H9 (cell line): Measurements from ENCODE around the gene DMD. TPM values are rescaled to one million over a fixed set of nuclear protein-coding genes. Genes with fewer than 3 reads are reported as not detected.

Source experiments
- DNase-seq: peaks from one replicate; pipeline ENCODE4 v3.0.0-alpha.2; 2017
- H2AFZ ChIP-seq: one replicate; pipeline ENCODE4 v1.6.1; 2013; ENCODE audit warnings: mild to moderate bottlenecking, low read length, control low read depth, moderate library complexity
- H2AK5ac ChIP-seq: 2 replicates; pipeline ENCODE4 v1.6.1; 2013; ENCODE audit warnings: low read length, control low read depth, mixed read lengths; ENCODE audit not compliant: insufficient read length
- H2BK120ac ChIP-seq: one replicate; pipeline ENCODE4 v1.6.1; 2013; ENCODE audit warnings: low read depth, mild to moderate bottlenecking, low read length, control low read depth, inconsistent platforms; ENCODE audit not compliant: poor library complexity, severe bottlenecking
- H2BK12ac ChIP-seq: 2 replicates; pipeline ENCODE4 v1.6.1; 2013; ENCODE audit warnings: low read length, control low read depth, mixed read lengths, low read depth; ENCODE audit not compliant: insufficient read length
- H2BK15ac ChIP-seq: 2 replicates; pipeline ENCODE4 v1.6.1; 2013; ENCODE audit warnings: low read depth, low read length, control low read depth
- H2BK20ac ChIP-seq: one replicate; pipeline ENCODE4 v1.6.1; 2013; ENCODE audit warnings: low read depth, mild to moderate bottlenecking, low read length, control low read depth, inconsistent platforms; ENCODE audit not compliant: poor library complexity, severe bottlenecking
- H2BK5ac ChIP-seq: 2 replicates; pipeline ENCODE4 v1.6.1; 2013; ENCODE audit warnings: low read length, control low read depth, mixed read lengths; ENCODE audit not compliant: insufficient read length
- H3K14ac ChIP-seq: 2 replicates; pipeline ENCODE4 v1.6.1; 2013; ENCODE audit warnings: low read length, control low read depth; ENCODE audit not compliant: insufficient read depth
- H3K18ac ChIP-seq: 2 replicates; pipeline ENCODE4 v1.6.1; 2013; ENCODE audit warnings: low read depth, mild to moderate bottlenecking, mixed read lengths, low read length, control low read depth; ENCODE audit not compliant: insufficient read length
- H3K23ac ChIP-seq: 2 replicates; pipeline ENCODE4 v1.6.1; 2013; ENCODE audit warnings: low read length, control low read depth, mixed read lengths, low read depth; ENCODE audit not compliant: insufficient read length
- H3K23me2 ChIP-seq: 2 replicates; pipeline ENCODE4 v1.6.1; 2013; ENCODE audit warnings: low read depth, mild to moderate bottlenecking, mixed read lengths, low read length, control low read depth; ENCODE audit not compliant: insufficient read length, poor library complexity, severe bottlenecking
- H3K27ac ChIP-seq: 2 replicates; pipeline ENCODE4 v1.5.1; 2013; ENCODE audit warnings: low read length, control low read depth, mixed read lengths, low read depth; ENCODE audit not compliant: insufficient read length
- H3K27me3 ChIP-seq: 2 replicates; pipeline ENCODE4 v1.6.1; 2013; ENCODE audit warnings: low read length, control low read depth, inconsistent platforms; ENCODE audit not compliant: insufficient read depth
- H3K4ac ChIP-seq: 2 replicates; pipeline ENCODE4 v1.6.1; 2013; ENCODE audit warnings: low read depth, mild to moderate bottlenecking, control low read depth, inconsistent platforms, low read length, moderate library complexity
- H3K4me1 ChIP-seq: 2 replicates; pipeline ENCODE4 v1.6.1; 2013; ENCODE audit warnings: low read length, control low read depth, inconsistent platforms; ENCODE audit not compliant: insufficient read depth
- H3K4me2 ChIP-seq: 2 replicates; pipeline ENCODE4 v1.6.1; 2013; ENCODE audit warnings: low read length, control low read depth, mixed read lengths; ENCODE audit not compliant: insufficient read length, insufficient read depth
- H3K56ac ChIP-seq: 2 replicates; pipeline ENCODE4 v1.6.1; 2013; ENCODE audit warnings: low read depth, mild to moderate bottlenecking, mixed read lengths, low read length, control low read depth; ENCODE audit not compliant: insufficient read length
- H3K79me1 ChIP-seq: 2 replicates; pipeline ENCODE4 v1.6.1; 2013; ENCODE audit warnings: low read depth, mild to moderate bottlenecking, moderate library complexity, low read length, control low read depth, inconsistent platforms; ENCODE audit not compliant: insufficient read depth, poor library complexity, severe bottlenecking
- H3K79me2 ChIP-seq: 2 replicates; pipeline ENCODE4 v1.6.1; 2013; ENCODE audit warnings: low read length, control low read depth, inconsistent platforms; ENCODE audit not compliant: insufficient read depth
- H3K9ac ChIP-seq: 2 replicates; pipeline ENCODE4 v1.6.1; 2013; ENCODE audit warnings: low read length, control low read depth, mixed read lengths; ENCODE audit not compliant: insufficient read length; ENCODE audit errors: extremely low read depth
- H3K9me3 ChIP-seq: one replicate; pipeline ENCODE4 v1.6.1; 2013; ENCODE audit warnings: low read depth, low read length, inconsistent platforms; ENCODE audit not compliant: control insufficient read depth
- H3T11ph ChIP-seq: one replicate; pipeline ENCODE4 v1.6.1; 2013; ENCODE audit warnings: mild to moderate bottlenecking, low read length, control low read depth, inconsistent platforms
- H4K20me1 ChIP-seq: one replicate; pipeline ENCODE4 v1.6.1; 2013; ENCODE audit not compliant: control insufficient read depth, insufficient read length, insufficient read depth
- H4K5ac ChIP-seq: 2 replicates; pipeline ENCODE4 v1.6.1; 2013; ENCODE audit warnings: low read depth, mild to moderate bottlenecking, mixed read lengths, low read length, control low read depth; ENCODE audit not compliant: insufficient read length
- H4K8ac ChIP-seq: replicated peaks from 2 replicates; pipeline ENCODE4 v1.6.1; 2013; ENCODE audit warnings: low read length, control low read depth, mixed read lengths, low read depth; ENCODE audit not compliant: insufficient read length
- H4K91ac ChIP-seq: 2 replicates; pipeline ENCODE4 v1.6.1; 2013; ENCODE audit warnings: low read depth, mild to moderate bottlenecking, moderate library complexity, mixed read lengths, low read length, control low read depth; ENCODE audit not compliant: insufficient read length
- H3K27ac Mint-ChIP-seq, 3 experiments: 2 replicates in 2 of 3; 3 replicates in 1 of 3; pipeline ENCODE4 v1.8.0; 2020 to 2021; ENCODE audit warnings: mixed read lengths in 3 of 3, mild to moderate bottlenecking in 1 of 3, moderate library complexity in 1 of 3
- H3K27me3 Mint-ChIP-seq: 2 replicates; pipeline ENCODE4 v1.8.0; 2021; ENCODE audit warnings: low read depth, mild to moderate bottlenecking, moderate library complexity, mixed read lengths
- H3K36me3 Mint-ChIP-seq, 3 experiments: 2 replicates in 2 of 3; 3 replicates in 1 of 3; pipeline ENCODE4 v1.8.0; 2020 to 2021; ENCODE audit warnings: low read depth in 3 of 3, mixed read lengths in 3 of 3; ENCODE audit not compliant: insufficient read depth in 1 of 3
- H3K4me1 Mint-ChIP-seq, 2 experiments: 2 replicates each; pipeline ENCODE4 v1.8.0; 2020; ENCODE audit warnings: mixed read lengths in 2 of 2
- H3K4me3 Mint-ChIP-seq, 2 experiments: 2 replicates in 1 of 2; 3 replicates in 1 of 2; pipeline ENCODE4 v1.8.0; 2020 to 2021; ENCODE audit warnings: mild to moderate bottlenecking in 2 of 2, mixed read lengths in 2 of 2, moderate library complexity in 1 of 2
- H3K9me3 Mint-ChIP-seq, 2 experiments: 2 replicates in 1 of 2; 3 replicates in 1 of 2; pipeline ENCODE4 v1.8.0; 2020; ENCODE audit warnings: mild to moderate bottlenecking in 2 of 2, mixed read lengths in 2 of 2, moderate library complexity in 1 of 2
- CTCF ChIP-seq: fragments of 200-600 bp; sonication (generic); conservative IDR thresholded peaks from 3 replicates; pipeline ENCODE4 v1.8.0; 2021; ENCODE audit warnings: antibody characterized with exemption, mild to moderate bottlenecking
- WGBS: extraction: QIAGEN DNeasy Blood & Tissue Kit; methylation state at CpG from one replicate; pipeline ENCODE4 v1.1.7; 2013; ENCODE audit warnings: missing lambda C conversion rate, low lambda C conversion rate, mixed read lengths; ENCODE audit not compliant: insufficient read length; ENCODE audit errors: extremely low coverage; 5-methylcytosine and 5-hydroxymethylcytosine counted together
- total RNA-seq: library from RNA; stranded (reverse); gene quantifications from 2 replicates; pipeline ENCODE4 v1.2.1, GENCODE V29; 2021

Gene DMD
- total RNA-seq, 1 experiment from 2014 or later, result 3.8 TPM

GRCh38 chrX:32026772-32027171, 1184.6 kb downstream of the DMD start:
- no peak for DNase-seq
- Histone ChIP-seq H3K79me1 (no peaks in the 10 kb centered on the region), H2BK12ac (no peak overlapping the region), H3K79me2 (no peaks in the 10 kb centered on the region), H3K27me3 (no peaks in the 10 kb centered on the region), H2AFZ (no peak overlapping the region), H3K4me1 (no peaks in the 10 kb centered on the region), H3K9me3 (no peaks in the 10 kb centered on the region), H3K23me2 (no peaks in the 10 kb centered on the region), H2AK5ac (no peak overlapping the region), H3K23ac (no peak overlapping the region), H3K27ac (no peak overlapping the region), H4K91ac (no peak overlapping the region), H4K8ac (no peak overlapping the region), H4K20me1 (no peaks in the 10 kb centered on the region), H3K9ac (no peak overlapping the region), H4K5ac (no peak overlapping the region), H2BK120ac (no peak overlapping the region), H3K18ac (no peak overlapping the region), H3T11ph (no peak overlapping the region), H2BK20ac (no peak overlapping the region), H3K56ac (no peak overlapping the region), H3K14ac (no peak overlapping the region), H2BK15ac (no peak overlapping the region), H3K4ac (no peak overlapping the region), H2BK5ac (no peak overlapping the region), H3K4me2 (no peak overlapping the region)
- no CpG with 5 or more reads among the region's 3 CpGs for WGBS
- no peak overlapping the region for H3K4me3 Mint-ChIP-seq
- no peak for TF ChIP-seq CTCF
- no peaks in the 10 kb centered on the region for H3K4me1 Mint-ChIP-seq
- peaks cover 0 to 5% (median 0%) of the 10 kb centered on the region in 3 experiments; a peak in 1 of 7 replicates for H3K36me3 Mint-ChIP-seq
- H3K27me3 Mint-ChIP-seq, result peaks cover 2% of the 10 kb centered on the region; the same call in 1 of the 2 replicates
- peaks cover 52 to 59% of the 10 kb centered on the region in 2 experiments for H3K9me3 Mint-ChIP-seq
- H3K27ac Mint-ChIP-seq, result no peak overlapping the region
